Measurements from ENCODE around the gene MATN4. TPM values are rescaled to one million over a fixed set of nuclear protein-coding genes. Genes with fewer than 3 reads are reported as not detected.

The MATN4 gene
- total and polyA plus RNA-seq, 2 experiments from 2014 or later: 3.3 to 5.1 TPM

GRCh38 chr20:45350217-45350616 lies 42.1 kb upstream of the MATN4 start (continued):
- TF ChIP-seq ZNF462 (CRISPR knock-in tag; IDR thresholded peaks at IDR 0.05): no peak
- TF ChIP-seq STAT1 (IDR thresholded peaks at IDR 0.05; ENCODE audit: unreplicated experiment): no peak
- TF ChIP-seq REST (IDR thresholded peaks at IDR 0.05; ENCODE audit: unreplicated experiment): no peak
- TF ChIP-seq ZNF331 (CRISPR knock-in tag; IDR thresholded peaks at IDR 0.05; ENCODE audit: low read depth): no peak
- TF ChIP-seq, protein P1, sequence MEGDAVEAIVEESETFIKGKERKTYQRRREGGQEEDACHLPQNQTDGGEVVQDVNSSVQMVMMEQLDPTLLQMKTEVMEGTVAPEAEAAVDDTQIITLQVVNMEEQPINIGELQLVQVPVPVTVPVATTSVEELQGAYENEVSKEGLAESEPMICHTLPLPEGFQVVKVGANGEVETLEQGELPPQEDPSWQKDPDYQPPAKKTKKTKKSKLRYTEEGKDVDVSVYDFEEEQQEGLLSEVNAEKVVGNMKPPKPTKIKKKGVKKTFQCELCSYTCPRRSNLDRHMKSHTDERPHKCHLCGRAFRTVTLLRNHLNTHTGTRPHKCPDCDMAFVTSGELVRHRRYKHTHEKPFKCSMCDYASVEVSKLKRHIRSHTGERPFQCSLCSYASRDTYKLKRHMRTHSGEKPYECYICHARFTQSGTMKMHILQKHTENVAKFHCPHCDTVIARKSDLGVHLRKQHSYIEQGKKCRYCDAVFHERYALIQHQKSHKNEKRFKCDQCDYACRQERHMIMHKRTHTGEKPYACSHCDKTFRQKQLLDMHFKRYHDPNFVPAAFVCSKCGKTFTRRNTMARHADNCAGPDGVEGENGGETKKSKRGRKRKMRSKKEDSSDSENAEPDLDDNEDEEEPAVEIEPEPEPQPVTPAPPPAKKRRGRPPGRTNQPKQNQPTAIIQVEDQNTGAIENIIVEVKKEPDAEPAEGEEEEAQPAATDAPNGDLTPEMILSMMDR (conservative IDR thresholded peaks at IDR 0.05; ENCODE audit: low read depth in 2 of 2): no peak
- TF ChIP-seq ZNF114 (CRISPR knock-in tag; IDR thresholded peaks at IDR 0.05): no peak
- no peak for TF ChIP-seq JUNB (IDR thresholded peaks at IDR 0.05; ENCODE audit: unreplicated experiment)
- no peak for TF ChIP-seq CREB1 (CRISPR knock-in tag; IDR thresholded peaks at IDR 0.05; ENCODE audit: low read depth)

Data from GM23338 (cell line).